Measurements from ENCODE around the gene JAZF1.

DNA sequence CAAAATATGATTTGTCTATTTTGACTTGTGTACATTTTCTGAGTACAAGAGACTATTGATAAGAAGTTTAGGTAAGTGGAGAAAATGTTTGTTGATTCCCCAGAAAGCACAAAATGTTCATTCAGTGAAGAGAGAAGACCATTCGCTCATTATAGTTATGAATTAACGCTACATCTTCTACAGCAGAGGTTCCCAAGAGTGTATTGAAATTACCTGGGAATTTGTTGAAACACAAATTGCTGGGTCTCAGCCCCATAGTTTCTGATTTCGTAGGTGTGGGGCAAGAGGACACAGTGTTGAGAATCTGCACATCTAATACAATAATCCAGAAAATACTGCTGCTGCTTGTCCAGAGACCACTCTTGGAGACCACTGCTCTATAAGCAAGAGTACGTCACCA, 24.2 kb downstream of the JAZF1 start:
- TF ChIP-seq, protein P1, sequence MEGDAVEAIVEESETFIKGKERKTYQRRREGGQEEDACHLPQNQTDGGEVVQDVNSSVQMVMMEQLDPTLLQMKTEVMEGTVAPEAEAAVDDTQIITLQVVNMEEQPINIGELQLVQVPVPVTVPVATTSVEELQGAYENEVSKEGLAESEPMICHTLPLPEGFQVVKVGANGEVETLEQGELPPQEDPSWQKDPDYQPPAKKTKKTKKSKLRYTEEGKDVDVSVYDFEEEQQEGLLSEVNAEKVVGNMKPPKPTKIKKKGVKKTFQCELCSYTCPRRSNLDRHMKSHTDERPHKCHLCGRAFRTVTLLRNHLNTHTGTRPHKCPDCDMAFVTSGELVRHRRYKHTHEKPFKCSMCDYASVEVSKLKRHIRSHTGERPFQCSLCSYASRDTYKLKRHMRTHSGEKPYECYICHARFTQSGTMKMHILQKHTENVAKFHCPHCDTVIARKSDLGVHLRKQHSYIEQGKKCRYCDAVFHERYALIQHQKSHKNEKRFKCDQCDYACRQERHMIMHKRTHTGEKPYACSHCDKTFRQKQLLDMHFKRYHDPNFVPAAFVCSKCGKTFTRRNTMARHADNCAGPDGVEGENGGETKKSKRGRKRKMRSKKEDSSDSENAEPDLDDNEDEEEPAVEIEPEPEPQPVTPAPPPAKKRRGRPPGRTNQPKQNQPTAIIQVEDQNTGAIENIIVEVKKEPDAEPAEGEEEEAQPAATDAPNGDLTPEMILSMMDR (IDR thresholded peaks at IDR 0.05), result no peak
- no peak for TF ChIP-seq POLR2A (IDR thresholded peaks at IDR 0.05)
